Measurements from ENCODE around the gene SYCE1.

SYCE1 gene

DNA sequence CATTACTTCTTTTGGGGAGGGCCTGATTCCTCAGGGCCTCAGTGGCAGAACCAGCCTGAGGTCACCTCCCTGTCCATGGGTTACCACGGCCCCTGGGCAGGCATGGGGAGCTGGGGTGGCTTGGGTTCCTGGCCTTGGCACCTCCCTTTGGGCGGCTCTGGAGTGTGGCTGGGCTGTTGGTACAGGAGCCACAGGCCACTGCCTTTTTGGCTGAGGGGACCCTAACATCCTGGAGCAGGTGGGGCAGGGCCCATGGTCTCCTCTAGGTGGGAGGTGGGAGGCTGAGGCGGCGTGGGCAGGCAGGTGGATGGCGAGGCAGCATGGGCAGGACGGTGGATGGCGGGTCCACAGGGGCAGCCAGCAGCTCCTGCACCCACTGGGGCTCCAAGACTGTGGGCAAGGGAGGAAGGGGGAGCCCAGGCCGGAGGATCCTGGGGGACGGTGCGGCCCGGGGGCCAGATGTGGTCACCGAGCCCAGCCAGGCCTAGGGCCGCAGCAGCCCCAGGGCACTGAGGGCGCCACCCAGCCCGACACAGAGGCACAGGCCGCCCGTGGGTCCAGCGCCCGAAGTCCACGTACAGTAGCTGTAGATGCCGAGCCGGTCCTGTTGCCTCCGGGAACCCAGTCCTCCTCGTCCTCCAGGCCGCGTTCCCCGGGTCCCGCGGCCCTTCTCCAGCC, 2.4 kb upstream of the SYCE1 start:
- Histone ChIP-seq H3K27ac (ENCODE audit: poor library complexity, severe bottlenecking) (no peak overlapping the region), H3K36me3 (ENCODE audit: low read depth) (no peaks in the 10 kb centered on the region), H3K4me1 (ENCODE audit: insufficient read depth, poor library complexity, severe bottlenecking) (no peaks in the 10 kb centered on the region), H3K9me3 (ENCODE audit: severe bottlenecking) (no peaks in the 10 kb centered on the region), H3K27me3 (ENCODE audit: insufficient read depth, poor library complexity, severe bottlenecking) (no peaks in the 10 kb centered on the region), H3K4me3 (ENCODE audit: severe bottlenecking) (no peak overlapping the region)
- ATAC-seq (ENCODE audit: low read depth) (no peak), DNase-seq (ENCODE audit: low spot score) (no peak)
- no peak for TF ChIP-seq CTCF (IDR thresholded peaks at IDR 0.05; ENCODE audit: poor library complexity, severe bottlenecking)

- H3K4me3 ChIP-seq (ENCODE audit: severe bottlenecking) = no peak overlapping the region
- ATAC-seq (ENCODE audit: low read depth) (no peak), DNase-seq (ENCODE audit: low spot score) (no peak)
- H3K36me3 ChIP-seq (ENCODE audit: low read depth) = no peaks in the 10 kb centered on the region
- H3K27ac ChIP-seq (ENCODE audit: poor library complexity, severe bottlenecking) = no peak overlapping the region
- TF ChIP-seq CTCF (IDR thresholded peaks at IDR 0.05; ENCODE audit: poor library complexity, severe bottlenecking) = no peak
- H3K9me3 ChIP-seq (ENCODE audit: severe bottlenecking) = no peaks in the 10 kb centered on the region
- H3K27me3 ChIP-seq (ENCODE audit: insufficient read depth, poor library complexity, severe bottlenecking) = no peaks in the 10 kb centered on the region
- no peaks in the 10 kb centered on the region for H3K4me1 ChIP-seq (ENCODE audit: insufficient read depth, poor library complexity, severe bottlenecking)
These were observed 1.7 kb upstream of the SYCE1 start for GRCh38 chr10:133567119-133567518.

GRCh38 chr10:133564816-133565215, 567 bp downstream of the SYCE1 start:
- no peak overlapping the region for H3K27ac ChIP-seq (ENCODE audit: poor library complexity, severe bottlenecking)
- no peak overlapping the region for H3K4me3 ChIP-seq (ENCODE audit: severe bottlenecking)
- no peak for ATAC-seq (ENCODE audit: low read depth)
- no peaks in the 10 kb centered on the region for H3K9me3 ChIP-seq (ENCODE audit: severe bottlenecking)
- no peaks in the 10 kb centered on the region for H3K36me3 ChIP-seq (ENCODE audit: low read depth)
- H3K4me1 ChIP-seq (ENCODE audit: insufficient read depth, poor library complexity, severe bottlenecking) = no peaks in the 10 kb centered on the region
- peaks cover 19% of the 10 kb centered on the region for H3K27me3 ChIP-seq (ENCODE audit: insufficient read depth, poor library complexity, severe bottlenecking)
- no peak for DNase-seq (ENCODE audit: low spot score)
- no peak for TF ChIP-seq CTCF (IDR thresholded peaks at IDR 0.05; ENCODE audit: poor library complexity, severe bottlenecking)

GRCh38 chr10:133559216-133559615, 6.2 kb downstream of the SYCE1 start:
- H3K36me3 ChIP-seq (ENCODE audit: low read depth) = no peaks in the 10 kb centered on the region
- DNase-seq (ENCODE audit: low spot score) = no peak
- no peak overlapping the region for H3K4me3 ChIP-seq (ENCODE audit: severe bottlenecking)
- no peak for TF ChIP-seq CTCF (IDR thresholded peaks at IDR 0.05; ENCODE audit: poor library complexity, severe bottlenecking)
- H3K27ac ChIP-seq (ENCODE audit: poor library complexity, severe bottlenecking) = no peak overlapping the region
- no peak for ATAC-seq (ENCODE audit: low read depth)
- H3K27me3 ChIP-seq (ENCODE audit: insufficient read depth, poor library complexity, severe bottlenecking) = peaks cover 21% of the 10 kb centered on the region
- no peaks in the 10 kb centered on the region for H3K9me3 ChIP-seq (ENCODE audit: severe bottlenecking)
- no peaks in the 10 kb centered on the region for H3K4me1 ChIP-seq (ENCODE audit: insufficient read depth, poor library complexity, severe bottlenecking)

DNA sequence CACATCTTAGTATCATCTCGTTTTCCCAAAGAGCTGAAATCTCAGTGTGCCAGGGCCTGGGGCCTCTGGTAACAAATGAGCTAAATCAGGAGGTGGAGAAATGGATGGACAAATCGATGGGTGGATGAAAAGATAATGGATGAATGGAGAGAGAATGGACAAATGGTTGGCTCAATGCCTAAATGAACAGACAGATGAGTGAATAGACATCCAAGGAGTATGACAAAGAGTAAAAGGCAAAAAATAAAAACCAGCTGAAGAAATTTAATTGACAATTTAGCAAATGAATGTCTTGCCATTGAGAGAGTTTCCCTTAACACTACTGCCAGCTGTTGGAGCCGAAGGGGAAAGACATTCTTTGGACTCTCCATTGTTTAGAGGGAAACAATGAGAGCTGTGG, 8.0 kb downstream of the SYCE1 start:
- no peaks in the 10 kb centered on the region for H3K9me3 ChIP-seq (ENCODE audit: severe bottlenecking)
- ATAC-seq (ENCODE audit: low read depth) (no peak), DNase-seq (ENCODE audit: low spot score) (no peak)
- H3K4me1 ChIP-seq (ENCODE audit: insufficient read depth, poor library complexity, severe bottlenecking) = no peaks in the 10 kb centered on the region
- no peak overlapping the region for H3K4me3 ChIP-seq (ENCODE audit: severe bottlenecking)
- H3K36me3 ChIP-seq (ENCODE audit: low read depth) = no peaks in the 10 kb centered on the region
- TF ChIP-seq CTCF (IDR thresholded peaks at IDR 0.05; ENCODE audit: poor library complexity, severe bottlenecking) = no peak
- H3K27me3 ChIP-seq (ENCODE audit: insufficient read depth, poor library complexity, severe bottlenecking) = peaks cover 26% of the 10 kb centered on the region
- H3K27ac ChIP-seq (ENCODE audit: poor library complexity, severe bottlenecking) = no peak overlapping the region

Data from RWPE2 (cell line).